ENCODE data around the gene HES7. TPM values are rescaled to one million over a fixed set of nuclear protein-coding genes. Genes with fewer than 3 reads are reported as not detected.

Gene HES7
- total RNA-seq, 2 experiments from 2014 or later = 0.52 to 0.53 TPM

DNA sequence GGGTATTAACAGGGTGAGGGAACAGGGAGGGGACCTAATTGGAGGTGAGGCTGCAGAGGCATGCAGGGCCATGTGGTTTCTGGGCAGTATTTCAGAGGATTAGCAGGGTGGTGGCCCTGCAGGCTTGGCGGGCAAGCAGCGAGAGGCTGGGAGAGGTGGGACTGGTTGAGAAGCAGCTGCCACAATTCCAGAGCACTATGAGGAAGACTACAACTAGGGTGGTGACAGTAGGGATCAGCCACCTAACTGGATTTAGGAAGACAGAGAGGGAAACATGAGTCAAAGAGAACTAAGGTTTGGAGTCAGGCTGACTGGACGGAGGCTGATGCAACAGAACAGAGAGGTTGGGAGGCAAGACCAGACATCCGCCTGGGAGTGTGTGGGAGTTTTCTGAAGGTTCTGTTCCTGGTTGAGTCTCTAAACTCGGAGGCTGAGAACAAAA, 17.9 kb downstream of the HES7 start:
- no peaks in the 10 kb centered on the region for H3K9me3 Mint-ChIP-seq
- H3K4me1 ChIP-seq (ENCODE audit: insufficient read depth, low read length) = peaks cover 13% of the 10 kb centered on the region
- DNase-seq (no peak), ATAC-seq (ENCODE audit: poor library complexity) (no peak)
- no peaks in the 10 kb centered on the region for H3K27me3 Mint-ChIP-seq
- no peak overlapping the region for H3K27ac Mint-ChIP-seq
- no peak overlapping the region for H3K27ac ChIP-seq (ENCODE audit: low read depth in 1 of 2, low read length in 2 of 2)
- ChIA-PET POLR2A (no interaction called here), CTCF (interaction anchor here (0.6 to 2.6 kb wide), 3 partner anchors 32 to 438 kb away, joined by 3 to 7 read pairs (median 5); no protein-coding TSS in a partner anchor)
- no peaks in the 10 kb centered on the region for H3K36me3 ChIP-seq (ENCODE audit: insufficient read depth, low read length)
- H3K36me3 Mint-ChIP-seq (ENCODE audit: low read depth) = no peaks in the 10 kb centered on the region
- H3K9me3 ChIP-seq (ENCODE audit: control insufficient read depth in 1 of 2, insufficient read depth in 1 of 2, low read length in 2 of 2) = no peaks in the 10 kb centered on the region
- peaks cover 4% of the 10 kb centered on the region for H3K4me1 Mint-ChIP-seq (ENCODE audit: low read depth)
- TF ChIP-seq, protein P1, sequence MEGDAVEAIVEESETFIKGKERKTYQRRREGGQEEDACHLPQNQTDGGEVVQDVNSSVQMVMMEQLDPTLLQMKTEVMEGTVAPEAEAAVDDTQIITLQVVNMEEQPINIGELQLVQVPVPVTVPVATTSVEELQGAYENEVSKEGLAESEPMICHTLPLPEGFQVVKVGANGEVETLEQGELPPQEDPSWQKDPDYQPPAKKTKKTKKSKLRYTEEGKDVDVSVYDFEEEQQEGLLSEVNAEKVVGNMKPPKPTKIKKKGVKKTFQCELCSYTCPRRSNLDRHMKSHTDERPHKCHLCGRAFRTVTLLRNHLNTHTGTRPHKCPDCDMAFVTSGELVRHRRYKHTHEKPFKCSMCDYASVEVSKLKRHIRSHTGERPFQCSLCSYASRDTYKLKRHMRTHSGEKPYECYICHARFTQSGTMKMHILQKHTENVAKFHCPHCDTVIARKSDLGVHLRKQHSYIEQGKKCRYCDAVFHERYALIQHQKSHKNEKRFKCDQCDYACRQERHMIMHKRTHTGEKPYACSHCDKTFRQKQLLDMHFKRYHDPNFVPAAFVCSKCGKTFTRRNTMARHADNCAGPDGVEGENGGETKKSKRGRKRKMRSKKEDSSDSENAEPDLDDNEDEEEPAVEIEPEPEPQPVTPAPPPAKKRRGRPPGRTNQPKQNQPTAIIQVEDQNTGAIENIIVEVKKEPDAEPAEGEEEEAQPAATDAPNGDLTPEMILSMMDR (IDR thresholded peaks at IDR 0.05) = no peak
- H3K4me3 Mint-ChIP-seq = no peak overlapping the region
- H3K27me3 ChIP-seq (ENCODE audit: control insufficient read depth in 1 of 2, insufficient read depth in 2 of 2, low read length in 2 of 2) = no peaks in the 10 kb centered on the region
- intact Hi-C loops (cut with DNase I, micrococcal nuclease) = no loop called here
- H3K4me3 ChIP-seq (ENCODE audit: low read length) = no peak overlapping the region

DNA sequence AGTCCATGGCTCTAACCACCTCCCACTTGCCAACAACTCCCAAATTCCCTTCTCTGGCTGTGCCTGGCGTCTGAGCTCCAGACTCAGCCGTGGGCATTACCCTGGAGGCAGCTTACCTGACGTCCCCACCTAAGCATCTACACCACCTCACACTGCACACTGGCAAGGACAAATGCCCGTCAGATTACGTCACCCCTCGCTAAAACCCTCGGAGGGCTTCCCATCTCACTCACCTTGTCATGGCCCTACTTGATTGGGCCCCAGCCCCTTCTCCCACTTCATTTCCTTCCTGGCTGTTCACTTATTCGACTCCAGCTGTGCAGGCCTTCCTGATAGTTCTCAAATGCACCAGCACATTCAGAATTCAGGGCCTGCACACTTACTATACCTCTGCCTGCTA, 19.0 kb downstream of the HES7 start:
- POLR2A ChIA-PET = interaction anchor here (1.5 kb wide), 1 partner anchor 82 kb away, joined by 3 read pairs; no protein-coding TSS in a partner anchor
- H3K9me3 ChIP-seq (ENCODE audit: control insufficient read depth in 1 of 2, insufficient read depth in 1 of 2, low read length in 2 of 2) = no peaks in the 10 kb centered on the region
- ATAC-seq (ENCODE audit: poor library complexity) (no peak), DNase-seq (no peak)
- Mint-ChIP-seq H3K9me3 (no peaks in the 10 kb centered on the region), H3K4me3 (no peak overlapping the region), H3K27me3 (no peaks in the 10 kb centered on the region), H3K27ac (no peak overlapping the region), H3K4me1 (ENCODE audit: low read depth) (no peaks in the 10 kb centered on the region), H3K36me3 (ENCODE audit: low read depth) (no peaks in the 10 kb centered on the region)
- no peak overlapping the region for H3K27ac ChIP-seq (ENCODE audit: low read depth in 1 of 2, low read length in 2 of 2)
- no peaks in the 10 kb centered on the region for H3K36me3 ChIP-seq (ENCODE audit: insufficient read depth, low read length)
- no peak overlapping the region for H3K4me3 ChIP-seq (ENCODE audit: low read length)
- peaks cover 6% of the 10 kb centered on the region for H3K4me1 ChIP-seq (ENCODE audit: insufficient read depth, low read length)
- TF ChIP-seq, protein P1 (IDR thresholded peaks at IDR 0.05) = no peak
- intact Hi-C loops (cut with DNase I, micrococcal nuclease) = no loop called here
- no peaks in the 10 kb centered on the region for H3K27me3 ChIP-seq (ENCODE audit: control insufficient read depth in 1 of 2, insufficient read depth in 2 of 2, low read length in 2 of 2)
- CTCF ChIA-PET = interaction anchor here (0.6 to 2.6 kb wide), 4 partner anchors 14 to 45 kb away, joined by 3 to 7 read pairs (median 4); no protein-coding TSS in a partner anchor

DNA sequence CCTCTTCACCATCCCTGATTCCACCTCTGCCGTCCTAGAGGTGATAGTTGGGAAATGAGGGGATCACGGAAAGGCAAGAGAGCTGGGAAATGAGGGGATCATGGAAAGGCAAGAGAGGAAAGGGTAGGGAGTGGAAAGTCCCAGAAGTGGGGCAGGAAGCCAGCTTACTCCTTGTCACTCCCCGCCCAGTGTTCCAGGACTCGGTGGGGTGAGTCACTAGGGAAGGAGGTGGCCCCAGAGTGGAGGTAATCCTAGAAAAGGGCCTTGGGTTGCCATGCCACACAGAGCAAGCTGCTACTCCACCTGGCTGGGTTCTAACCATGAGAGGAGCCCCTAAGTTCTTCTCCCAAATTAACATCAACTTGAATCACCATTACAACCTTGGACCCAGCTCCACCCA, 20.4 kb downstream of the HES7 start:
- H3K36me3 ChIP-seq (ENCODE audit: insufficient read depth, low read length) = no peaks in the 10 kb centered on the region
- H3K27ac ChIP-seq (ENCODE audit: low read depth in 1 of 2, low read length in 2 of 2) = no peak overlapping the region
- Mint-ChIP-seq H3K27me3 (no peaks in the 10 kb centered on the region), H3K9me3 (no peaks in the 10 kb centered on the region), H3K27ac (no peak overlapping the region), H3K4me3 (no peak overlapping the region), H3K36me3 (ENCODE audit: low read depth) (no peaks in the 10 kb centered on the region), H3K4me1 (ENCODE audit: low read depth) (no peaks in the 10 kb centered on the region)
- no peak for ATAC-seq (ENCODE audit: poor library complexity)
- POLR2A ChIA-PET = interaction anchor here (1.4 to 1.5 kb wide), 2 partner anchors 15 to 84 kb away, joined by 3 read pairs; no protein-coding TSS in a partner anchor
- no peaks in the 10 kb centered on the region for H3K27me3 ChIP-seq (ENCODE audit: control insufficient read depth in 1 of 2, insufficient read depth in 2 of 2, low read length in 2 of 2)
- no peaks in the 10 kb centered on the region for H3K4me1 ChIP-seq (ENCODE audit: insufficient read depth, low read length)
- DNase-seq = no peak
- intact Hi-C loops (cut with DNase I, micrococcal nuclease) = no loop called here
- no peaks in the 10 kb centered on the region for H3K9me3 ChIP-seq (ENCODE audit: control insufficient read depth in 1 of 2, insufficient read depth in 1 of 2, low read length in 2 of 2)
- CTCF ChIA-PET = interaction anchor here (2.6 kb wide), 1 partner anchor 30 kb away, joined by 7 read pairs; no protein-coding TSS in a partner anchor
- TF ChIP-seq, protein P1 (IDR thresholded peaks at IDR 0.05) = no peak
- no peak overlapping the region for H3K4me3 ChIP-seq (ENCODE audit: low read length)

Measured in CD4-positive, alpha-beta T cell (primary cell).